PC-3 (cell line): ENCODE results near the gene DGKI.

Experiments
- EZH2 ChIP-seq: fragments of 300-600 bp; sonication (generic); IDR thresholded peaks from one replicate; pipeline ENCODE4 v1.6.1; 2017; ENCODE audit warnings: antibody characterized with exemption, mild to moderate bottlenecking, low read length; ENCODE audit not compliant: unreplicated experiment
- EZH2phosphoT487 ChIP-seq: fragments of 300-600 bp; sonication (generic); IDR thresholded peaks from 2 replicates; pipeline ENCODE4 v1.6.1; 2018; ENCODE audit warnings: mild to moderate bottlenecking, antibody characterized with exemption, low read length, borderline replicate concordance
- TF ChIP-seq, protein P1 (sequence below): fragments of 300-600 bp; sonication (generic); conservative IDR thresholded peaks from 2 replicates; pipeline ENCODE4 v1.5.1; 2017; ENCODE audit warnings: antibody characterized with exemption, low read depth, mild to moderate bottlenecking, low read length

- TF ChIP-seq, protein P1, sequence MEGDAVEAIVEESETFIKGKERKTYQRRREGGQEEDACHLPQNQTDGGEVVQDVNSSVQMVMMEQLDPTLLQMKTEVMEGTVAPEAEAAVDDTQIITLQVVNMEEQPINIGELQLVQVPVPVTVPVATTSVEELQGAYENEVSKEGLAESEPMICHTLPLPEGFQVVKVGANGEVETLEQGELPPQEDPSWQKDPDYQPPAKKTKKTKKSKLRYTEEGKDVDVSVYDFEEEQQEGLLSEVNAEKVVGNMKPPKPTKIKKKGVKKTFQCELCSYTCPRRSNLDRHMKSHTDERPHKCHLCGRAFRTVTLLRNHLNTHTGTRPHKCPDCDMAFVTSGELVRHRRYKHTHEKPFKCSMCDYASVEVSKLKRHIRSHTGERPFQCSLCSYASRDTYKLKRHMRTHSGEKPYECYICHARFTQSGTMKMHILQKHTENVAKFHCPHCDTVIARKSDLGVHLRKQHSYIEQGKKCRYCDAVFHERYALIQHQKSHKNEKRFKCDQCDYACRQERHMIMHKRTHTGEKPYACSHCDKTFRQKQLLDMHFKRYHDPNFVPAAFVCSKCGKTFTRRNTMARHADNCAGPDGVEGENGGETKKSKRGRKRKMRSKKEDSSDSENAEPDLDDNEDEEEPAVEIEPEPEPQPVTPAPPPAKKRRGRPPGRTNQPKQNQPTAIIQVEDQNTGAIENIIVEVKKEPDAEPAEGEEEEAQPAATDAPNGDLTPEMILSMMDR = no peak
- TF ChIP-seq EZH2 (no peak), EZH2phosphoT487 (no peak)
Measured at GRCh38 chr7:137681657-137682562, 164.9 kb downstream of the DGKI start.
